GM13976 (cell line): ENCODE results near the gene RBM20.
"Not testable (repeated sequence)": the region's sequence is repeated elsewhere in the genome, so short reads cannot be mapped to it uniquely, and the experiment has no call there.

Experiments
- DNase-seq: peaks from one replicate; pipeline ENCODE4 v3.0.0; 2012; ENCODE audit warnings: low spot score
- in situ Hi-C: fragments of 300-500 bp; cut with MboI; formaldehyde crosslinking; loops from one replicate; pipeline ENCODE4 v1.12.0; 2022; ENCODE audit warnings: low sequenced_read_pairs, mixed read lengths, inconsistent platforms; ENCODE audit not compliant: unreplicated experiment
- TF ChIP-seq, protein P1 (sequence below): IDR thresholded peaks from 2 replicates; pipeline ENCODE4 v1.5.1; 2012; ENCODE audit warnings: borderline replicate concordance, mild to moderate bottlenecking; ENCODE audit not compliant: insufficient read depth; ENCODE audit errors: extremely low read depth, missing control alignments, control extremely low read depth

RBM20 gene

DNA sequence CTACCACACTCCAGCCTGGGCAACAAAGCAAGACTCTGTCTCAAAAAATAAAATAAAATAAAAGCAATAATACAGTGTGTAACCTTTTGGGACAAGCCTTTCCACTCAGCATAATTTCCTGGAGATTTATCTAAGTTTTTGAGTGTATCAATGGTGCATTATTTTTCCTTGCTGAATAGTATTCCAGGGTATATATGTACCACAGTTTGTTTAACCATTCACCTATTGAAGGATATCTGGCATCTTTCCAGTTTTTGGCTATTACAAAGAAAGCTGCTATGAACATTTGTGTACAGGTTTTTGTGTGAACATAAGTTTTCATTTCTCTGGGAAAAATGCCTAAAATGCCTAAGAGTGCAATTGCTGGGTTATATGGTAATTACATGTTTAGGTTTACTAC lies 59.9 kb downstream of the RBM20 start:
- no peak for DNase-seq
- TF ChIP-seq, protein P1, sequence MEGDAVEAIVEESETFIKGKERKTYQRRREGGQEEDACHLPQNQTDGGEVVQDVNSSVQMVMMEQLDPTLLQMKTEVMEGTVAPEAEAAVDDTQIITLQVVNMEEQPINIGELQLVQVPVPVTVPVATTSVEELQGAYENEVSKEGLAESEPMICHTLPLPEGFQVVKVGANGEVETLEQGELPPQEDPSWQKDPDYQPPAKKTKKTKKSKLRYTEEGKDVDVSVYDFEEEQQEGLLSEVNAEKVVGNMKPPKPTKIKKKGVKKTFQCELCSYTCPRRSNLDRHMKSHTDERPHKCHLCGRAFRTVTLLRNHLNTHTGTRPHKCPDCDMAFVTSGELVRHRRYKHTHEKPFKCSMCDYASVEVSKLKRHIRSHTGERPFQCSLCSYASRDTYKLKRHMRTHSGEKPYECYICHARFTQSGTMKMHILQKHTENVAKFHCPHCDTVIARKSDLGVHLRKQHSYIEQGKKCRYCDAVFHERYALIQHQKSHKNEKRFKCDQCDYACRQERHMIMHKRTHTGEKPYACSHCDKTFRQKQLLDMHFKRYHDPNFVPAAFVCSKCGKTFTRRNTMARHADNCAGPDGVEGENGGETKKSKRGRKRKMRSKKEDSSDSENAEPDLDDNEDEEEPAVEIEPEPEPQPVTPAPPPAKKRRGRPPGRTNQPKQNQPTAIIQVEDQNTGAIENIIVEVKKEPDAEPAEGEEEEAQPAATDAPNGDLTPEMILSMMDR = no peak
- in situ Hi-C loops = no loop called here

DNA sequence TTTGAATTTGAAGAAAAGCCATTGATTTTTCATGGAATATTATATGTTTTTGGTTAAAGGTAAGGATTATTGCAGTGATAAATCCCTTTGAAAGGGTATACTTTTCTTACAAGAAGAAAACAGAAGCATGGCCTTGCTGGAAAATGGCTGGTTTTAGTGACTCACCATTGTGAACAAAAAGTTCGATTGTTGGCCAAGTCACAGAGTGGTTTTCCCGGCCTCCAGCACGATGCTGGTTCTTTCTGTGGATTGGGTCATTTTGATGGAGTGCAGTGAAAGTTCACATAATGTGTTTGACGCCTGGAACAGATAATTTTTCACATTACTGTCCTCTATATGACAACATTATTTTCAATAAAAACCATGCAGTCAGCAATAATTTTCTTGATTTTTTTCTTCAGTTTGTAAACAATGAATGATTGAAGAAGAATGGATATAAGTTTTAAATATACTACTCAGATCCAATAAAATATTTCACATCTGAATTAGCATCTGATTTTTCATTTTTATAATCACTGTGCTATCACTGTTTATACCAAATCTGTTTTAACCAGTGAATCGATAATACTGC lies 60.9 kb downstream of the RBM20 start:
- no peak for DNase-seq
- in situ Hi-C loops = no loop called here
- TF ChIP-seq, protein P1 = no peak

DNA sequence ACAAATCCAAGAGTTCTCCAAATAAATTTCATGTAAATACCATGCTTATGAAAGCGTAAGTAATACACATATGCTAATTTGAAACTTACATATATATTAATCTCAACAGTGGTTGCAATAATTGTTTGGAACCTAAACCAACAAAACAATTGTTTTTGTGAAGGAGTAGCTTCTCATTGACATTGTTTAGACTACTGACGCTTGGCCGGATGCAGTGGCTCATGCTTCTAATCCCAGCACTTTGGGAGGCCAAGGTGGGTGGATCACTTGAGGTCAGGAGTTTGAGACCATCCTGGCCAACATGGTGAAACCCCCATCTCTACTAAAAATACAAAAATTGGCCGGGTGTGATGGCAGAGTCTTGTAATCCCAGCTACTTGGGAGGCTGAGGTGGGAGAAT lies 61.5 kb downstream of the RBM20 start:
- DNase-seq, in situ Hi-C loops: not testable (repeated sequence)

GRCh38 chr10:110706690-110707098 lies 62.6 kb downstream of the RBM20 start:
- DNase-seq = no peak
- in situ Hi-C loops = no loop called here

DNA sequence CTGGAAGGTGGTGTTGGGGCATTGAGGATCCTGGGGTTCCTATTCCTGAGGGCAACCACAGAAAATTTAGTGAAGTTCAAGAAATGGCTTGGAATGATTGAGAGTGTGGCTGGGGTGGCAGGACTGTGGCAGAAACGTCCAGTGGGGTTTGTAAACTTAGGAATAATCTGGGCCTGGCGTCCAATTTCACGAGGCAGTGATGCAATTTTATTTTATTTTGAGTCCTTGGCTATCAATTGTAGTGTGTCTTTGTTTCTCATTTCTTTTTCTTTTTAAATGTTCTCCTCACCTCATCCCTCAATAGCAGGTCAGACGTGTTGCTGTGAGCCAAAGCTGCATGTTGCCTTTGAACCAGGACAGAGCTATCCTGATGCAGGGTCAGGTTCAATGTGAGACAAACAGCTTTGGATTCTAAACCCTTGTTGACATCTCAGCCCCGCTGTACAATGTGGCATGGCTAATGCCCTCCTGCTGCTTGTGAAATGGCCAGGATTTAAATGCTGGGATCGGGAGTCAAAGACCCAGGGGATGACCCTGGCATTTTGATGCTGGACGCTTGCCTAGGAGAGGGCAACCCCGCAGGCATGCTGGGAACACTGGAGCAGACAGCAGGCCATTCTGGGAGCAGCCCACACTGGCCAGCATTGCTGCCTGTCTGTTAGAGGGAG lies 64.8 kb downstream of the RBM20 start:
- in situ Hi-C loops = no loop called here
- no peak for DNase-seq
- TF ChIP-seq, protein P1 = no peak

More at GRCh38 chr10:110706690-110707098, 62.6 kb downstream of the RBM20 start:
- TF ChIP-seq, protein P1 = no peak

- in situ Hi-C loops = no loop called here
- TF ChIP-seq, protein P1 = no peak
- DNase-seq = no peak
Observed at GRCh38 chr10:110709444-110709828, 65.3 kb downstream of the RBM20 start.

DNA sequence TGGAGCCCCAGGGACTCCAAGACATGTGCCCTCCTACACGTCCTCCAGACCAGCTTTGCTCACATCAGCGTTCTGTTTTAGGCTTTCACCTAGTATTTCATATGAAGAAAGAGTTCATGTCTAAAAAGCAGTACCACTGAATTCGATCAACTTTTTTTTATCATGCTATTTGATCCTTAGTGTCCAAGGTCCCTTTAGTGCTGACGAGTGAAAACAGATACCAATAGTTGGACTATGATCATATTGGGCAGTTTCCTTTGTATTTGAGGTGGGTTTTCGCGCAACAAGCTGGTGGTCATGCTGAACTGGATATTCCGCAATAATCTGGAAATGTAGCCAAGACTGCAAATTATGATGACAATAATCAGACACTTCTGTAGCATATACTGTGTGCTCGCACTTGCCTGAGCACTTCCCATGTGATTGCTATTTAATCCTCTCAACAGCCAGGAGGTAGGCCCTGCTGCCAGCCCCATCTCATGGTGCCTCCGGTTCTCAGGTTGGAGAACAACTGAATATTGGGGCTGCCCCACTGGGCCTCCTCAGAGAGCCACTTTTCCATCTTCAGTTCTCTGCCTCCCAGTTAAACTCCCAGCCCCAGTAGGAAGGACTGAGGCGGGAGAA lies 65.9 kb downstream of the RBM20 start:
- in situ Hi-C loops = no loop called here
- TF ChIP-seq, protein P1 = no peak
- no peak for DNase-seq
